A549 treated with DMSO at 1 μM for 4 hours (cell line): ENCODE measurements around the gene SAE1. TPM values are rescaled to one million over a fixed set of nuclear protein-coding genes. Genes with fewer than 3 reads are reported as not detected.

Experiments used
- total RNA-seq: library from RNA; stranded (reverse); fragments of 200-300 nt; extraction: Qiagen RNA extraction; gene quantifications from 5 replicates; pipeline ENCODE4 v1.2.3, GENCODE V29; 2022; ENCODE audit warnings: low read depth

SAE1 gene
- 206 to 234 TPM (median 212 TPM) in 5 replicates for total RNA-seq

DNA sequence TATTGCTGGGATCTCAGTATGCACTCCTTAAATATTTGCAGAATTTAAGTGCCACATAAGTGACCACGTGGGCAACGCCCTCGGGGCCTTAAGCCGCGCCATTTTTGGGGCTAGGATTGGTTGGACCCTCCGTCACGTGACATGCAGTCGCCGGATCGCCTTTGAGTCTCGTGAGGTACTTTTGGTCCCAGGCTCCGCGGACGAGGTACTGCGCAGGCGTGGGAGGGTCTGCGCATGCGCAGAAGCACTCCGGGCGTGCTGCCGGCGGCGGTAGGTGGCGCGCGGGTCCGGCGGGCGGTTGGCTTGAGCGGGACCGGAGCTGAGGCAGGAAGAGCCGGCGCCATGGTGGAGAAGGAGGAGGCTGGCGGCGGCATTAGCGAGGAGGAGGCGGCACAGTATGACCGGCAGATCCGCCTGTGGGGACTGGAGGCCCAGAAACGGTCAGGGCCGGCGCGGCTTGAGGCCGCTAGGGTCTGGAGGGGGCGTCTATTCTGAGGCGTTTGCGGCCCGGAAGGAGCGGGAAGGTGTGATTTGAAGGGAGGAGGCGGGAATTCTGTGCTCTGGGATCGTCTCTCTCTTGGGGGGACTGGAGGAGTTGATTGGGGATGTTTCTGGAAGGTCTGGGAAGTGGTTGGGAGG is at the start of gene SAE1:
Gene SAE1, plus strand, starts transcription at position 247 of the 639 bp plus-strand sequence. Its CDS starts 96 bp downstream, at position 343.

GRCh38 chr19:47112997-47113849 is 17.4 kb upstream of the SAE1 start, which contains the start of gene ZC3H4:
Gene ZC3H4, minus strand, starts transcription at chr19:47113776. Its CDS starts 1,192 bp downstream, at chr19:47112584.

DNA sequence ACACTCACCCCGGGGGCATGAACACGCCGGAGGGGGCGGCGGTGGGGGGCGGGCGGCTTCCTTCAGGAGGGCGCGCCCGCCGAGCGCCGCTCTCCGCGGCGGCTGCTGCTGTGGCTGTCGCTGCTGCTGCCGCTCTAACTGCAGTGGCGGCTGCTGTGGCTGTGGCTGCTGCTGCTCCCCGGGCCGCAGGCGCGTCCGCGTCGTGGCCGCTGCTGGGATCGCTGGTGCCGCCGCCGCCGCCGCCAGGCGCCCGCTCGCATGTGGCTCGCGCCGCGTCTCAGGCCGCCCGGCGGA is 100.2 kb downstream of the SAE1 start, which contains the start of gene BBC3:
Gene BBC3, minus strand, starts transcription at position 279 of the 294 bp plus-strand sequence. CDS start 2,768 bp downstream, outside the sequence.

DNA sequence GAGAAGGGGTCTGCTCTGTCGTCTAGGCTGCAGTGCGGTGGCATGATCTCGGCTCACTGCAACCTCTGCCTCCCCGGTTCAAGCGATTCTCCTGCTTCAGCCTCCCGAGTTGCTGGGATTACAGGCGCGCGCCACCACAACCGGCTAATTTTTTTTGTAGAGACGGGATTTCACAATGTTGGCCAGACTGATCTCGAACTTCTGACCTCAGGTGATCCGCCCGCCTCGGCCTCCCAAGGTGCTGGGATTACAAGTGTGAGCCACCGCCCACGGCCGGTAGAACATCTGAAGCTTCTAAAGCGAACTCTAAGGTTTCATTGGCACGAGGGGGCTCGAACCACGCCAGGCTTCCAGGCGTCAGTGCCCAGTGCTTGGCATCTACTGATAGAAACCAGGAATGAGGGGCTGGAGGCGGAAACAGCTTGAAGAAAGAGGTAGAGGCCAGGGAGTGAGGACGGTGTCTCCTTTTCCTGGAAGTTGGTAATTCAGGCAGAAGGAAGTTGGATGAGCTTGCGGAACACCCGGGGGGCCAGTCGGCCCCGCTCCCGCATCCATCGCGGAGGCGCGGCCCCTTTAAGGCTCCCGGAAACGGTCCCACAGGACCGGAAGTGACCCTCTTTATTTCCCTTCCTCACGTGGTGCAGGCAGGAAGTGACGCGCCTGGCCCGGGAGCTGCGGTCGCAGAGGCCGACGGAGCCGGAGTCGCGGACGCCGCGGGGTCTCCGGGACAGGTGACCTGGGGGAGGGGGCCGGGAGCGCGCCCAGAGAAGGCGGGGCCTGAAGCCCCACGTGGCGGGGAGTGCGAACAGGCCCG is 125.5 kb downstream of the SAE1 start, which contains the start of gene CCDC9:
Gene CCDC9, plus strand, starts transcription at position 647 of the 814 bp plus-strand sequence. CDS start 1,876 bp downstream, outside the sequence.

Other genes starting within 250 kb of the SAE1 start
- 4.2 to 7.4 TPM (median 5.5 TPM) in 5 replicates for gene NPAS1, start 111.0 kb upstream of the SAE1 start, total RNA-seq
- gene TMEM160, start 82.2 kb upstream of the SAE1 start, total RNA-seq = 23.9 to 71.7 TPM (median 64.5 TPM) in 5 replicates
- 20.4 to 25.9 TPM (median 22.4 TPM) in 5 replicates for gene ZC3H4, start 17.1 kb upstream of the SAE1 start, total RNA-seq
- 21.9 to 31.1 TPM (median 28.0 TPM) in 5 replicates for gene BBC3, start 100.4 kb downstream of the SAE1 start, total RNA-seq
- 21.6 to 27.2 TPM (median 23.0 TPM) in 5 replicates for gene CCDC9, start 125.7 kb downstream of the SAE1 start, total RNA-seq
- gene INAFM1, start 144.1 kb downstream of the SAE1 start, total RNA-seq = 4.4 to 10.3 TPM (median 8.8 TPM) in 5 replicates
- gene C5AR1, start 179.0 kb downstream of the SAE1 start, total RNA-seq = 0.74 to 2.1 TPM (median 1.8 TPM) in 5 replicates
- gene C5AR2, start 201.3 kb downstream of the SAE1 start, total RNA-seq = 0.44 to 1.1 TPM (median 0.87 TPM) in 5 replicates
- 23.3 to 36.4 TPM (median 32.4 TPM) in 5 replicates for gene DHX34, start 218.5 kb downstream of the SAE1 start, total RNA-seq